Brain microvascular endothelial cell (primary cell): ENCODE measurements around the gene SEMA5A.

ENCODE experiments used
- DNase-seq: peaks from one replicate; pipeline ENCODE4 v3.0.0-alpha.2; 2020
- H3K27ac ChIP-seq: fragments of 250-450 bp; sonication (Bioruptor Pico); 2 replicates; pipeline ENCODE4 v1.5.1; 2020; ENCODE audit warnings: mild to moderate bottlenecking, moderate library complexity
- H3K27me3 ChIP-seq: fragments of 250-450 bp; sonication (Bioruptor Pico); replicated peaks from 2 replicates; pipeline ENCODE4 v1.5.1; 2020; ENCODE audit warnings: mild to moderate bottlenecking
- H3K36me3 ChIP-seq: fragments of 250-450 bp; sonication (Bioruptor Pico); replicated peaks from 2 replicates; pipeline ENCODE4 v1.5.1; 2020; ENCODE audit warnings: mild to moderate bottlenecking
- H3K4me3 ChIP-seq: 2 replicates; pipeline ENCODE4 v1.5.1; 2011; ENCODE audit warnings: low read depth, mild to moderate bottlenecking, control low read depth, low read length, moderate library complexity
- in situ Hi-C: cut with HindIII; loops from 2 replicates; pipeline ENCODE4 v1.10.0; 2017; ENCODE audit warnings: low sequenced_read_pairs, low pct_ligation_motif_present
- TF ChIP-seq, protein P1 (sequence below): IDR thresholded peaks from 2 replicates; pipeline ENCODE4 v1.5.1; 2011; ENCODE audit warnings: low read depth, mild to moderate bottlenecking, moderate library complexity, low read length, control low read depth, inconsistent platforms; ENCODE audit errors: missing control alignments

The SEMA5A gene

DNA sequence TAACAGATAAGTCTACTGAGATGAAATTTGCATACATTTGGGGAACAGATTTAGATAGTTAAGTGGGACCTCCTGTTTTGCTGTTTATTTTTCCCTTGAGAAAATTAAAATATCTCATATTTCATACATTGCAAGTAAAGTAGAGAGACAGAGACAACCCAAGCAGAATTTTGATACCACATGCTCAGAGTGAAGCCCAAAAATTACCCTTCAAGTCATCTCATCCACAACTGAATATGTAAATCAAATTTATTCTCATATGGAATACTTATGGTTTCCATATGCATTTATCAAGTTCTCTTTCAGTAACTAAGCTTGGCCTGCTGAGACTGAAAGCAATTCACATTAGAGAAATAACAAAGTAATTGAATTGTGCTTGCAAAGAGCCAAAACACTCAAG lies 474.4 kb downstream of the SEMA5A start:
- no peaks in the 10 kb centered on the region for H3K27me3 ChIP-seq
- no peaks in the 10 kb centered on the region for H3K36me3 ChIP-seq
- no peak overlapping the region for H3K4me3 ChIP-seq
- in situ Hi-C loops, result no loop called here
- TF ChIP-seq, protein P1, sequence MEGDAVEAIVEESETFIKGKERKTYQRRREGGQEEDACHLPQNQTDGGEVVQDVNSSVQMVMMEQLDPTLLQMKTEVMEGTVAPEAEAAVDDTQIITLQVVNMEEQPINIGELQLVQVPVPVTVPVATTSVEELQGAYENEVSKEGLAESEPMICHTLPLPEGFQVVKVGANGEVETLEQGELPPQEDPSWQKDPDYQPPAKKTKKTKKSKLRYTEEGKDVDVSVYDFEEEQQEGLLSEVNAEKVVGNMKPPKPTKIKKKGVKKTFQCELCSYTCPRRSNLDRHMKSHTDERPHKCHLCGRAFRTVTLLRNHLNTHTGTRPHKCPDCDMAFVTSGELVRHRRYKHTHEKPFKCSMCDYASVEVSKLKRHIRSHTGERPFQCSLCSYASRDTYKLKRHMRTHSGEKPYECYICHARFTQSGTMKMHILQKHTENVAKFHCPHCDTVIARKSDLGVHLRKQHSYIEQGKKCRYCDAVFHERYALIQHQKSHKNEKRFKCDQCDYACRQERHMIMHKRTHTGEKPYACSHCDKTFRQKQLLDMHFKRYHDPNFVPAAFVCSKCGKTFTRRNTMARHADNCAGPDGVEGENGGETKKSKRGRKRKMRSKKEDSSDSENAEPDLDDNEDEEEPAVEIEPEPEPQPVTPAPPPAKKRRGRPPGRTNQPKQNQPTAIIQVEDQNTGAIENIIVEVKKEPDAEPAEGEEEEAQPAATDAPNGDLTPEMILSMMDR, result no peak
- no peak for DNase-seq
- no peak overlapping the region for H3K27ac ChIP-seq

DNA sequence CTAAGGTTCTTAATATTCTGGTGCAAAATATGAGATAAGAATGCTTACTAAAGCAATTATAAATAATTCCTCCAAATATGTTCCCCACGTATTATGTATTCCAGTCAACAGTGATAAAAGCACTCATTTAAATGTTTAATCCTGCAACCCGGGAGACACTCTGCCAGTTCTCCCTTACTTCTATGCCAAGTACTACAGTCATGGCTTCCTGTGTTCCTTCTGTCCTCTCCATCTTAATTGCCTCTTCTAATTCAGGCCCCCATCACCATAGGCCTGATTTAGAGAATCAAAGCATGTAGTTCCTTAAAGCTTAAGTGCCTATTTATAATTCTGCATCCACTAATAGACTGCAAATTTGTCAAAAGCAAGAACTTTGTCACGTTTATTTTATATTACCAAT lies 474.8 kb downstream of the SEMA5A start:
- H3K27me3 ChIP-seq, result no peaks in the 10 kb centered on the region
- H3K4me3 ChIP-seq, result no peak overlapping the region
- TF ChIP-seq, protein P1, result no peak
- DNase-seq, result no peak
- no peaks in the 10 kb centered on the region for H3K36me3 ChIP-seq
- H3K27ac ChIP-seq, result no peak overlapping the region
- in situ Hi-C loops, result no loop called here

DNA sequence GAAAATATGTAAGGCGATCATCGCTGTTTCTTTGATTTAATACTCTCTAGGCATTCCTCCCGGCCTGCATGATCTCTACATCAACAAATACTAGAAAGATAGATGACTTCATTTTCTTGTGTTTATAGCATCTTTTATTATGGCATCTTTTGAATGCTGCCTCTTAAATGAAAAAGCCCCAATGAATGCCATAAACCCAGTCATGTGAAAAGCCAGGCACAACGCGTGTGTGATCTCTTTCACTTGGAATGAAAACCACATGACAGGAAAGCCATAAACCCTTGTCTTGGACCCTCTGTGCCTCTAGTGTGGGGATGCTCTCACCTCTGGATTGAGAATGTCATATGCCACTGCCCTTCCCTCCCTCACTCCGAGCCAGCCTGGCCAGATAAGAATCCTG lies 476.2 kb downstream of the SEMA5A start:
- H3K27ac ChIP-seq, result no peak overlapping the region
- H3K36me3 ChIP-seq, result no peaks in the 10 kb centered on the region
- no peak overlapping the region for H3K4me3 ChIP-seq
- DNase-seq, result no peak
- in situ Hi-C loops, result no loop called here
- H3K27me3 ChIP-seq, result no peaks in the 10 kb centered on the region
- TF ChIP-seq, protein P1, result no peak

DNA sequence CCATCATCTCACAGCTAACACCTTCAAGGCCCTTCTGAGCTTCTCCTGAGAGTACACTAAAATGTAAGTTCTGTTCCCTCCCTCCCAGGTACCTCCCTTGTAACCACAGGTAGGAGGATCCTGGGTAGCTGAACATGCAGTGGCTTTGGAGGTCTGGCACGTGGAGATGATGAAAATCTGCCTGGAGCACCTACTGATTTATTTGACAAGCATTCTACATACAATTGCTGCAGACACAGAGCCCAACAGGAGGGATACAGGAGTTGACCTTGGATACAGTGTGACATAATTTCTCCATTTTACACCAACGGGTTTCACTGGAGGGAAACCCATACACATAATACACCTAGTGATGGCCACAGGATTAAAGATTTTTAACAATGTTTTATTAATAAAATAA lies 478.7 kb downstream of the SEMA5A start:
- Histone ChIP-seq H3K36me3 (no peaks in the 10 kb centered on the region), H3K27ac (no peak overlapping the region), H3K4me3 (no peak overlapping the region), H3K27me3 (no peaks in the 10 kb centered on the region)
- in situ Hi-C loops, result no loop called here
- TF ChIP-seq, protein P1, result no peak
- no peak for DNase-seq

DNA sequence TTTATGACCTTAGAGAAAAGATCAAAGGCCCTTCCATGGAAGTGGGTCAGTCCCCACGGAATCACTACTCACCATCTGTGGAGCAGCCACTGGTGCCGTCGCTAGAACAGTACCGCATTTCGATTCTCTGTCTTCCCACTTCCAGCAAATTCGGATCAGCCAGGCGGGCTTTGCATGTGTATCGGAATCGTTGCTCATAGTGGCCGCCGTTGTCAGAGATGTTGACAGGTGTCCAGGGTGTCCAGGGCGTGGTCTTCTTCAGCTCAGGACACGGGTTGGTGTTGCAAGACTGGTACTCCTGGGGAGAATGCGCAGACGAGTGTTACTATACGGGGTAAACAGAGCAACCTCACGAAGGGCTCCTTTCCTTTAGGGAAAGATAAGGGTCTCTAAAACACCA lies 479.5 kb downstream of the SEMA5A start:
- H3K36me3 ChIP-seq, result no peaks in the 10 kb centered on the region
- in situ Hi-C loops, result no loop called here
- H3K27me3 ChIP-seq, result no peaks in the 10 kb centered on the region
- TF ChIP-seq, protein P1, result no peak
- no peak for DNase-seq
- no peak overlapping the region for H3K4me3 ChIP-seq
- H3K27ac ChIP-seq, result no peak overlapping the region

DNA sequence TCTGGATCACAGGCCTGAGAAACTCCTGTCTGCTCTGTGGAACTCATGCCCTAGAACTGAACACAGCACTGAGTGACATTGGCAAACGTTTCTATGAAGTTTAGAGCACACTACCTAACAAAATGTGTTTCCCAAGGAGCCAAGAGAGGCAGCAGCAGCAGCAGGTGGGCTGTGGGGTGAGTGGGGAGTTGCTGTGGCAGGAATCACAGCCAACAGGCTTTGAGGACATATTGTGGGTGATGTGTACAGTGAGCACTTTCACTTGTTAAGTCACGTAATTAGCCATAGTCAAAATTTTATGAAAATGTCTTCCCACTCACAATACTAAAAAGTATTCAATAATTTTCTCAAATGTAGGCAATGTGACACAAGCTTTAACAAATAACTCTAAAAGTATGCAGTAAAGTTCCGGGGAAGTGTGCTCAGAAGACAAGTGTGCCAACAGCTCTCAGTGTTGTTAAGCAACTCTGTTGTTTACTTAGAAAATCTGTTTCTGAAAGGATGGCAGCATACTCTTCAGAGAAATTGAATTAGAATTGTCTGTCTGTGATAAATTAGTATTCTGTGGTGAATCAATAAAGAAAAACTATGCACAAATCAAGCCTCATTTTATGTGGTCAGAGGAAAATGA lies 482.1 kb downstream of the SEMA5A start:
- Histone ChIP-seq H3K27me3 (no peaks in the 10 kb centered on the region), H3K36me3 (no peaks in the 10 kb centered on the region), H3K4me3 (no peak overlapping the region), H3K27ac (no peak overlapping the region)
- in situ Hi-C loops, result no loop called here
- no peak for DNase-seq
- TF ChIP-seq, protein P1, result no peak
